Upper lobe of right lung (tissue), 1 donor: ENCODE data around the gene LMTK2. TPM values are rescaled to one million over a fixed set of nuclear protein-coding genes. Genes with fewer than 3 reads are reported as not detected.

ENCODE experiments used
- ATAC-seq: fragments of 200-7000 bp; cut with Tn5 transposase; one replicate; pipeline ENCODE4 v1.9.1; 2020; ENCODE audit warnings: mild to moderate bottlenecking, moderate library complexity
- DNase-seq: peaks from one replicate; pipeline ENCODE4 v3.0.0-alpha.2; 2020
- H3K27ac ChIP-seq: fragments of 200-600 bp; one replicate; pipeline ENCODE4 v1.8.0; 2022
- H3K27me3 ChIP-seq: fragments of 200-600 bp; one replicate; pipeline ENCODE4 v1.8.0; 2022; ENCODE audit warnings: mild to moderate bottlenecking
- H3K36me3 ChIP-seq: fragments of 200-600 bp; one replicate; pipeline ENCODE4 v1.8.0; 2022
- H3K4me1 ChIP-seq: fragments of 200-600 bp; one replicate; pipeline ENCODE4 v1.8.0; 2022
- H3K4me3 ChIP-seq: fragments of 200-600 bp; one replicate; pipeline ENCODE4 v1.8.0; 2022; ENCODE audit warnings: mild to moderate bottlenecking
- H3K9me3 ChIP-seq: fragments of 200-600 bp; one replicate; pipeline ENCODE4 v1.8.0; 2022
- CTCF ChIP-seq: fragments of 200-600 bp; IDR thresholded peaks from one replicate; pipeline ENCODE4 v1.8.0; 2022; ENCODE audit warnings: antibody characterized with exemption
- intact Hi-C: fragments of 100-400 bp; cut with DNase I; formaldehyde crosslinking; loops from one replicate; pipeline ENCODE4 v1.11.0; 2022
- total RNA-seq: library from RNA; stranded (reverse); fragmentation: NEBNext Ultra II Directional; extraction: Animal tissue kit (Norgen Biotek cat#: 25700); gene quantifications from one replicate; pipeline ENCODE4 v1.2.1, GENCODE V29; 2021
- donor health status: DM: no; HTN: yes; CAD: no; lungs with severe emphysema.

LMTK2 gene
- total RNA-seq, 1 donor from 2014 or later = 40.8 TPM

- H3K36me3 ChIP-seq = peaks cover 52% of the 10 kb centered on the region
- intact Hi-C loops = no loop called here
- H3K27me3 ChIP-seq = no peaks in the 10 kb centered on the region
- no peak for ATAC-seq
- no peaks in the 10 kb centered on the region for H3K9me3 ChIP-seq
- no peak for DNase-seq
- H3K4me3 ChIP-seq = no peak overlapping the region
- no peaks in the 10 kb centered on the region for H3K4me1 ChIP-seq
- no peak overlapping the region for H3K27ac ChIP-seq
- TF ChIP-seq CTCF = no peak
Observed at GRCh38 chr7:98227939-98228338, 121.3 kb downstream of the LMTK2 start.

- no peaks in the 10 kb centered on the region for H3K27me3 ChIP-seq
- H3K27ac ChIP-seq = no peak overlapping the region
- no peak for TF ChIP-seq CTCF
- H3K4me1 ChIP-seq = no peaks in the 10 kb centered on the region
- intact Hi-C loops = no loop called here
- peaks cover 60% of the 10 kb centered on the region for H3K36me3 ChIP-seq
- no peak for ATAC-seq
- DNase-seq = no peak
- H3K4me3 ChIP-seq = no peak overlapping the region
- no peaks in the 10 kb centered on the region for H3K9me3 ChIP-seq
Observed at GRCh38 chr7:98228801-98229200, 122.1 kb downstream of the LMTK2 start.

GRCh38 chr7:98229441-98229840 lies 122.8 kb downstream of the LMTK2 start:
- DNase-seq (no peak), ATAC-seq (no peak)
- intact Hi-C loops = no loop called here
- Histone ChIP-seq H3K4me1 (no peaks in the 10 kb centered on the region), H3K27me3 (no peaks in the 10 kb centered on the region), H3K27ac (no peak overlapping the region), H3K36me3 (peaks cover 59% of the 10 kb centered on the region), H3K9me3 (no peaks in the 10 kb centered on the region), H3K4me3 (no peak overlapping the region)
- no peak for TF ChIP-seq CTCF

- Histone ChIP-seq H3K4me3 (no peak overlapping the region), H3K27me3 (no peaks in the 10 kb centered on the region), H3K9me3 (no peaks in the 10 kb centered on the region), H3K27ac (no peak overlapping the region), H3K36me3 (peaks cover 58% of the 10 kb centered on the region), H3K4me1 (no peaks in the 10 kb centered on the region)
- no peak for DNase-seq
- no peak for ATAC-seq
- intact Hi-C loops = no loop called here
- TF ChIP-seq CTCF = no peak
Observed at GRCh38 chr7:98229991-98230745, 123.5 kb downstream of the LMTK2 start.

- Histone ChIP-seq H3K9me3 (no peaks in the 10 kb centered on the region), H3K27ac (no peak overlapping the region), H3K36me3 (peaks cover 52% of the 10 kb centered on the region), H3K4me1 (no peaks in the 10 kb centered on the region), H3K4me3 (no peak overlapping the region), H3K27me3 (no peaks in the 10 kb centered on the region)
- no peak for ATAC-seq
- no peak for DNase-seq
- intact Hi-C loops = no loop called here
- no peak for TF ChIP-seq CTCF
Observed at GRCh38 chr7:98230746-98231471, 124.2 kb downstream of the LMTK2 start.
